Measurements from ENCODE around the gene ROBO1. TPM values are rescaled to one million over a fixed set of nuclear protein-coding genes. Genes with fewer than 3 reads are reported as not detected.

ROBO1 gene
- total and polyA plus RNA-seq, 2 donors (not counting 1 experiment from before 2014, with no cell fraction given) = 0.27 to 3.2 TPM

GRCh38 chr3:79427081-79427480 is 340.7 kb downstream of the ROBO1 start:
- Histone ChIP-seq H3K27ac (ENCODE audit: low read length in 2 of 2) (no peak overlapping the region), H4K20me1 (ENCODE audit: control insufficient read depth, insufficient read depth, low read length, poor library complexity, severe bottlenecking) (no peaks in the 10 kb centered on the region), H3K4me2 (replicated peaks; ENCODE audit: low read depth, low read length, poor library complexity, severe bottlenecking) (no peak overlapping the region), H3K4me1 (ENCODE audit: control insufficient read depth in 2 of 2, insufficient read depth in 2 of 2, low read length in 2 of 2) (no peaks in the 10 kb centered on the region), H3K27me3 (replicated peaks in 1 of 4; ENCODE audit: control extremely low read depth in 1 of 4, control insufficient read depth in 3 of 4, insufficient read depth in 4 of 4, low read length in 3 of 4) (no peaks in the 10 kb centered on the region), H3K4me3 (ENCODE audit: control extremely low read depth in 1 of 5, extremely low read depth in 1 of 5, insufficient read depth in 1 of 5, low read depth in 2 of 5, low read length in 4 of 5) (no peak overlapping the region), H2AFZ (ENCODE audit: insufficient read depth, low read depth, low read length, poor library complexity, severe bottlenecking) (no peak overlapping the region), H3K9me3 (ENCODE audit: control extremely low read depth in 1 of 3, control insufficient read depth in 2 of 3, insufficient read depth in 1 of 3, low read length in 2 of 3) (no peaks in the 10 kb centered on the region), H3K36me3 (replicated peaks in 1 of 2; ENCODE audit: control extremely low read depth in 1 of 2, control insufficient read depth in 1 of 2, extremely low read depth in 1 of 2, insufficient read depth in 2 of 2, low read length in 1 of 2) (no peaks in the 10 kb centered on the region), H3K79me2 (ENCODE audit: control insufficient read depth, insufficient read depth, low read length) (no peaks in the 10 kb centered on the region), H3K9ac (ENCODE audit: low read length) (no peak overlapping the region)
- WGBS (ENCODE audit: insufficient coverage) = 93% methylated on average over 2 of the region's 5 CpGs
- Mint-ChIP-seq H3K9me3 (ENCODE audit: insufficient read depth) (no peaks in the 10 kb centered on the region), H3K27ac (no peak overlapping the region), H3K27me3 (no peaks in the 10 kb centered on the region), H3K4me1 (no peaks in the 10 kb centered on the region), H3K4me3 (no peak overlapping the region)
- DNase-seq (no peak), ATAC-seq (ENCODE audit: low read depth) (no peak)
- POLR2A ChIA-PET = no interaction called here
- CTCF ChIA-PET = no interaction called here
- TF ChIP-seq EZH2 (IDR thresholded peaks at IDR 0.05; ENCODE audit: borderline replicate concordance, insufficient read depth, low read depth, low read length, poor library complexity, severe bottlenecking) (no peak), CTCF (IDR thresholded peaks at IDR 0.05) (no peak)
- intact Hi-C loops (cut with micrococcal nuclease) = no loop called here

GRCh38 chr3:79424811-79425210 is 343.0 kb downstream of the ROBO1 start:
- H3K4me2 ChIP-seq (replicated peaks; ENCODE audit: low read depth, low read length, poor library complexity, severe bottlenecking) = no peak overlapping the region
- intact Hi-C loops (cut with micrococcal nuclease) = no loop called here

More at GRCh38 chr3:79424811-79425210, 343.0 kb downstream of the ROBO1 start:
- no peaks in the 10 kb centered on the region for H4K20me1 ChIP-seq (ENCODE audit: control insufficient read depth, insufficient read depth, low read length, poor library complexity, severe bottlenecking)
- Mint-ChIP-seq H3K4me3 (no peak overlapping the region), H3K27ac (no peak overlapping the region), H3K27me3 (no peaks in the 10 kb centered on the region), H3K9me3 (ENCODE audit: insufficient read depth) (no peaks in the 10 kb centered on the region), H3K4me1 (no peaks in the 10 kb centered on the region)
- H3K27me3 ChIP-seq (replicated peaks in 1 of 4; ENCODE audit: control extremely low read depth in 1 of 4, control insufficient read depth in 3 of 4, insufficient read depth in 4 of 4, low read length in 3 of 4) = no peaks in the 10 kb centered on the region
- ChIA-PET POLR2A (no interaction called here), CTCF (no interaction called here)
- no peak overlapping the region for H3K4me3 ChIP-seq (ENCODE audit: control extremely low read depth in 1 of 5, extremely low read depth in 1 of 5, insufficient read depth in 1 of 5, low read depth in 2 of 5, low read length in 4 of 5)
- H2AFZ ChIP-seq (ENCODE audit: insufficient read depth, low read depth, low read length, poor library complexity, severe bottlenecking) = no peak overlapping the region
- no peaks in the 10 kb centered on the region for H3K36me3 ChIP-seq (replicated peaks in 1 of 2; ENCODE audit: control extremely low read depth in 1 of 2, control insufficient read depth in 1 of 2, extremely low read depth in 1 of 2, insufficient read depth in 2 of 2, low read length in 1 of 2)
- WGBS (ENCODE audit: insufficient coverage) = 69% methylated on average over 2 of the region's 3 CpGs
- no peak overlapping the region for H3K9ac ChIP-seq (ENCODE audit: low read length)
- TF ChIP-seq EZH2 (IDR thresholded peaks at IDR 0.05; ENCODE audit: borderline replicate concordance, insufficient read depth, low read depth, low read length, poor library complexity, severe bottlenecking) (no peak), CTCF (IDR thresholded peaks at IDR 0.05) (no peak)
- H3K27ac ChIP-seq (ENCODE audit: low read length in 2 of 2) = no peak overlapping the region
- H3K4me1 ChIP-seq (ENCODE audit: control insufficient read depth in 2 of 2, insufficient read depth in 2 of 2, low read length in 2 of 2) = no peaks in the 10 kb centered on the region
- DNase-seq (no peak), ATAC-seq (ENCODE audit: low read depth) (no peak)
- H3K79me2 ChIP-seq (ENCODE audit: control insufficient read depth, insufficient read depth, low read length) = no peaks in the 10 kb centered on the region
- H3K9me3 ChIP-seq (ENCODE audit: control extremely low read depth in 1 of 3, control insufficient read depth in 2 of 3, insufficient read depth in 1 of 3, low read length in 2 of 3) = no peaks in the 10 kb centered on the region

Data from B cell (primary cell).